H9 (cell line): ENCODE results near the gene ADAMTS2. TPM values are rescaled to one million over a fixed set of nuclear protein-coding genes. Genes with fewer than 3 reads are reported as not detected.

Experiments
- DNase-seq: peaks from one replicate; pipeline ENCODE4 v3.0.0-alpha.2; 2017
- H2AFZ ChIP-seq: one replicate; pipeline ENCODE4 v1.6.1; 2013; ENCODE audit warnings: mild to moderate bottlenecking, low read length, control low read depth, moderate library complexity
- H2AK5ac ChIP-seq: 2 replicates; pipeline ENCODE4 v1.6.1; 2013; ENCODE audit warnings: low read length, control low read depth, mixed read lengths; ENCODE audit not compliant: insufficient read length
- H2BK120ac ChIP-seq: one replicate; pipeline ENCODE4 v1.6.1; 2013; ENCODE audit warnings: low read depth, mild to moderate bottlenecking, low read length, control low read depth, inconsistent platforms; ENCODE audit not compliant: poor library complexity, severe bottlenecking
- H2BK12ac ChIP-seq: 2 replicates; pipeline ENCODE4 v1.6.1; 2013; ENCODE audit warnings: low read length, control low read depth, mixed read lengths, low read depth; ENCODE audit not compliant: insufficient read length
- H2BK15ac ChIP-seq: 2 replicates; pipeline ENCODE4 v1.6.1; 2013; ENCODE audit warnings: low read depth, low read length, control low read depth
- H2BK20ac ChIP-seq: one replicate; pipeline ENCODE4 v1.6.1; 2013; ENCODE audit warnings: low read depth, mild to moderate bottlenecking, low read length, control low read depth, inconsistent platforms; ENCODE audit not compliant: poor library complexity, severe bottlenecking
- H2BK5ac ChIP-seq: 2 replicates; pipeline ENCODE4 v1.6.1; 2013; ENCODE audit warnings: low read length, control low read depth, mixed read lengths; ENCODE audit not compliant: insufficient read length
- H3K14ac ChIP-seq: 2 replicates; pipeline ENCODE4 v1.6.1; 2013; ENCODE audit warnings: low read length, control low read depth; ENCODE audit not compliant: insufficient read depth
- H3K18ac ChIP-seq: 2 replicates; pipeline ENCODE4 v1.6.1; 2013; ENCODE audit warnings: low read depth, mild to moderate bottlenecking, mixed read lengths, low read length, control low read depth; ENCODE audit not compliant: insufficient read length
- H3K23ac ChIP-seq: 2 replicates; pipeline ENCODE4 v1.6.1; 2013; ENCODE audit warnings: low read length, control low read depth, mixed read lengths, low read depth; ENCODE audit not compliant: insufficient read length
- H3K23me2 ChIP-seq: 2 replicates; pipeline ENCODE4 v1.6.1; 2013; ENCODE audit warnings: low read depth, mild to moderate bottlenecking, mixed read lengths, low read length, control low read depth; ENCODE audit not compliant: insufficient read length, poor library complexity, severe bottlenecking
- H3K27ac ChIP-seq: 2 replicates; pipeline ENCODE4 v1.5.1; 2013; ENCODE audit warnings: low read length, control low read depth, mixed read lengths, low read depth; ENCODE audit not compliant: insufficient read length
- H3K27me3 ChIP-seq: 2 replicates; pipeline ENCODE4 v1.6.1; 2013; ENCODE audit warnings: low read length, control low read depth, inconsistent platforms; ENCODE audit not compliant: insufficient read depth
- H3K4ac ChIP-seq: 2 replicates; pipeline ENCODE4 v1.6.1; 2013; ENCODE audit warnings: low read depth, mild to moderate bottlenecking, control low read depth, inconsistent platforms, low read length, moderate library complexity
- H3K4me1 ChIP-seq: 2 replicates; pipeline ENCODE4 v1.6.1; 2013; ENCODE audit warnings: low read length, control low read depth, inconsistent platforms; ENCODE audit not compliant: insufficient read depth
- H3K4me2 ChIP-seq: 2 replicates; pipeline ENCODE4 v1.6.1; 2013; ENCODE audit warnings: low read length, control low read depth, mixed read lengths; ENCODE audit not compliant: insufficient read length, insufficient read depth
- H3K56ac ChIP-seq: 2 replicates; pipeline ENCODE4 v1.6.1; 2013; ENCODE audit warnings: low read depth, mild to moderate bottlenecking, mixed read lengths, low read length, control low read depth; ENCODE audit not compliant: insufficient read length
- H3K79me1 ChIP-seq: 2 replicates; pipeline ENCODE4 v1.6.1; 2013; ENCODE audit warnings: low read depth, mild to moderate bottlenecking, moderate library complexity, low read length, control low read depth, inconsistent platforms; ENCODE audit not compliant: insufficient read depth, poor library complexity, severe bottlenecking
- H3K79me2 ChIP-seq: 2 replicates; pipeline ENCODE4 v1.6.1; 2013; ENCODE audit warnings: low read length, control low read depth, inconsistent platforms; ENCODE audit not compliant: insufficient read depth
- H3K9ac ChIP-seq: 2 replicates; pipeline ENCODE4 v1.6.1; 2013; ENCODE audit warnings: low read length, control low read depth, mixed read lengths; ENCODE audit not compliant: insufficient read length; ENCODE audit errors: extremely low read depth
- H3K9me3 ChIP-seq: one replicate; pipeline ENCODE4 v1.6.1; 2013; ENCODE audit warnings: low read depth, low read length, inconsistent platforms; ENCODE audit not compliant: control insufficient read depth
- H3T11ph ChIP-seq: one replicate; pipeline ENCODE4 v1.6.1; 2013; ENCODE audit warnings: mild to moderate bottlenecking, low read length, control low read depth, inconsistent platforms
- H4K20me1 ChIP-seq: one replicate; pipeline ENCODE4 v1.6.1; 2013; ENCODE audit not compliant: control insufficient read depth, insufficient read length, insufficient read depth
- H4K5ac ChIP-seq: 2 replicates; pipeline ENCODE4 v1.6.1; 2013; ENCODE audit warnings: low read depth, mild to moderate bottlenecking, mixed read lengths, low read length, control low read depth; ENCODE audit not compliant: insufficient read length
- H4K8ac ChIP-seq: replicated peaks from 2 replicates; pipeline ENCODE4 v1.6.1; 2013; ENCODE audit warnings: low read length, control low read depth, mixed read lengths, low read depth; ENCODE audit not compliant: insufficient read length
- H4K91ac ChIP-seq: 2 replicates; pipeline ENCODE4 v1.6.1; 2013; ENCODE audit warnings: low read depth, mild to moderate bottlenecking, moderate library complexity, mixed read lengths, low read length, control low read depth; ENCODE audit not compliant: insufficient read length
- H3K27ac Mint-ChIP-seq, 3 experiments: 2 replicates in 2 of 3; 3 replicates in 1 of 3; pipeline ENCODE4 v1.8.0; 2020 to 2021; ENCODE audit warnings: mixed read lengths in 3 of 3, mild to moderate bottlenecking in 1 of 3, moderate library complexity in 1 of 3
- H3K27me3 Mint-ChIP-seq: 2 replicates; pipeline ENCODE4 v1.8.0; 2021; ENCODE audit warnings: low read depth, mild to moderate bottlenecking, moderate library complexity, mixed read lengths
- H3K36me3 Mint-ChIP-seq, 3 experiments: 2 replicates in 2 of 3; 3 replicates in 1 of 3; pipeline ENCODE4 v1.8.0; 2020 to 2021; ENCODE audit warnings: low read depth in 3 of 3, mixed read lengths in 3 of 3; ENCODE audit not compliant: insufficient read depth in 1 of 3
- H3K4me1 Mint-ChIP-seq, 2 experiments: 2 replicates each; pipeline ENCODE4 v1.8.0; 2020; ENCODE audit warnings: mixed read lengths in 2 of 2
- H3K4me3 Mint-ChIP-seq, 2 experiments: 2 replicates in 1 of 2; 3 replicates in 1 of 2; pipeline ENCODE4 v1.8.0; 2020 to 2021; ENCODE audit warnings: mild to moderate bottlenecking in 2 of 2, mixed read lengths in 2 of 2, moderate library complexity in 1 of 2
- H3K9me3 Mint-ChIP-seq, 2 experiments: 2 replicates in 1 of 2; 3 replicates in 1 of 2; pipeline ENCODE4 v1.8.0; 2020; ENCODE audit warnings: mild to moderate bottlenecking in 2 of 2, mixed read lengths in 2 of 2, moderate library complexity in 1 of 2
- CTCF ChIP-seq: fragments of 200-600 bp; sonication (generic); conservative IDR thresholded peaks from 3 replicates; pipeline ENCODE4 v1.8.0; 2021; ENCODE audit warnings: antibody characterized with exemption, mild to moderate bottlenecking
- WGBS: extraction: QIAGEN DNeasy Blood & Tissue Kit; methylation state at CpG from one replicate; pipeline ENCODE4 v1.1.7; 2013; ENCODE audit warnings: missing lambda C conversion rate, low lambda C conversion rate, mixed read lengths; ENCODE audit not compliant: insufficient read length; ENCODE audit errors: extremely low coverage; 5-methylcytosine and 5-hydroxymethylcytosine counted together
- total RNA-seq: library from RNA; stranded (reverse); gene quantifications from 2 replicates; pipeline ENCODE4 v1.2.1, GENCODE V29; 2021

ADAMTS2 gene
- total RNA-seq, 1 experiment from 2014 or later = 5.4 TPM

GRCh38 chr5:179118338-179118737 is 226.9 kb downstream of the ADAMTS2 start:
- Histone ChIP-seq H3K9me3 (peaks cover 13% of the 10 kb centered on the region), H3K14ac (no peak overlapping the region), H3K27ac (no peak overlapping the region), H2BK12ac (no peak overlapping the region), H3K4me1 (no peaks in the 10 kb centered on the region), H3K23me2 (no peaks in the 10 kb centered on the region), H4K91ac (no peak overlapping the region), H3K27me3 (no peaks in the 10 kb centered on the region), H3K56ac (no peak overlapping the region), H3K79me2 (no peaks in the 10 kb centered on the region), H2BK120ac (no peak overlapping the region), H2BK5ac (no peak overlapping the region), H2BK15ac (no peak overlapping the region), H2AFZ (no peak overlapping the region), H3K9ac (no peak overlapping the region), H4K20me1 (no peaks in the 10 kb centered on the region), H3K4ac (no peak overlapping the region), H3K23ac (no peak overlapping the region), H3K79me1 (no peaks in the 10 kb centered on the region), H3T11ph (no peak overlapping the region), H3K4me2 (no peak overlapping the region), H2AK5ac (no peak overlapping the region), H2BK20ac (no peak overlapping the region), H4K8ac (no peak overlapping the region), H4K5ac (no peak overlapping the region), H3K18ac (no peak overlapping the region)
- Mint-ChIP-seq H3K27me3 (peaks cover 8% of the 10 kb centered on the region), H3K36me3 (peaks cover 7 to 13% (median 12%) of the 10 kb centered on the region in 3 experiments; a peak in 6 of 7 replicates), H3K27ac (no peak overlapping the region), H3K4me3 (no peak overlapping the region), H3K4me1 (no peaks in the 10 kb centered on the region), H3K9me3 (peaks cover 60 to 85% of the 10 kb centered on the region in 2 experiments)
- TF ChIP-seq CTCF = no peak
- DNase-seq = no peak
- no CpG with 5 or more reads among the region's 4 CpGs for WGBS
